Heart left ventricle (tissue), 16 donors: Measurements from ENCODE around the gene MRTFA. TPM values are rescaled to one million over a fixed set of nuclear protein-coding genes. Genes with fewer than 3 reads are reported as not detected.
A peak's percentile ranks its signal among the peaks of the same experiment; 100 is the strongest.

Experiments
- ATAC-seq, 4 donors: fragments of 200-7000 bp; cut with Tn5 transposase; one replicate each; pipeline ENCODE4 v1.9.1; 2020 to 2022; ENCODE audit warnings: moderate library complexity in 4 of 4, mild to moderate bottlenecking in 3 of 4, moderate number of reproducible peaks in 1 of 4
- DNase-seq, 5 donors: peaks; one replicate each; pipeline ENCODE4 v3.0.0-alpha.2; 2020
- H3K27ac ChIP-seq, 12 donors: fragments of 200-600 bp; sonication (generic) in 4 of 12; one replicate each; pipeline versions ENCODE4 v1.5.0 to v1.8.0; 2016 to 2022; ENCODE audit warnings: mild to moderate bottlenecking in 2 of 12
- H3K27me3 ChIP-seq, 9 donors: fragments of 200-600 bp; sonication (generic) in 2 of 9; one replicate each; pipeline versions ENCODE4 v1.5.1 to v1.8.0; 2016 to 2022; ENCODE audit warnings: mild to moderate bottlenecking in 3 of 9
- H3K36me3 ChIP-seq, 9 donors: fragments of 200-600 bp; sonication (generic) in 2 of 9; one replicate each; pipeline versions ENCODE4 v1.5.0 to v1.8.0; 2018 to 2022; ENCODE audit warnings: mild to moderate bottlenecking in 2 of 9
- H3K4me1 ChIP-seq, 12 donors: fragments of 200-600 bp; sonication (generic) in 4 of 12; one replicate each; pipeline versions ENCODE4 v1.5.0 to v1.8.0; 2016 to 2022; ENCODE audit warnings: mild to moderate bottlenecking in 3 of 12
- H3K4me3 ChIP-seq, 12 donors: fragments of 200-600 bp; sonication (generic) in 4 of 12; one replicate each; pipeline versions ENCODE4 v1.5.0 to v1.8.0; 2017 to 2022; ENCODE audit warnings: mild to moderate bottlenecking in 9 of 12, moderate library complexity in 4 of 12
- H3K9me3 ChIP-seq, 12 donors: fragments of 200-600 bp; sonication (generic) in 4 of 12; one replicate each; pipeline versions ENCODE4 v1.5.0 to v1.8.0; 2016 to 2022; ENCODE audit warnings: mild to moderate bottlenecking in 1 of 12
- CTCF ChIP-seq, 12 donors: fragments of 200-600 bp; sonication (generic) in 4 of 12; IDR thresholded peaks; one replicate each; pipeline versions ENCODE4 v1.5.0 to v1.8.0; 2018 to 2022; ENCODE audit warnings: antibody characterized with exemption in 12 of 12, mild to moderate bottlenecking in 5 of 12
- POLR2A ChIP-seq, 2 donors: fragments of 450-650 bp; IDR thresholded peaks; one replicate each; pipeline ENCODE4 v1.6.1; 2017; ENCODE audit warnings: antibody characterized with exemption in 2 of 2, mild to moderate bottlenecking in 2 of 2, moderate library complexity in 2 of 2
- WGBS, 4 donors: extraction: QIAGEN DNeasy Blood & Tissue Kit in 2 of 4; methylation state at CpG; one replicate each; pipeline versions ENCODE4 v1.1.5 to v1.1.7; 2013 to 2018; 5-methylcytosine and 5-hydroxymethylcytosine counted together
- intact Hi-C, 10 donors: fragments of 100-400 bp; cut with DNase I; formaldehyde crosslinking; loops; one replicate each; pipeline versions ENCODE4 v1.11.1 to v1.14.2; 2022
- polyA plus RNA-seq, 2 donors: library from polyadenylated mRNA; stranded (reverse); fragments of 200-250 nt; gene quantifications; one replicate each; pipeline ENCODE4 v1.2.3, GENCODE V29; 2013
- total RNA-seq, 9 donors: library from RNA; depleted of rRNA in 2 of 9; stranded (reverse); fragments of >200 nt in 2 of 9; fragmentation: NEBNext Ultra II Directional in 3 of 9; extraction: Animal tissue kit (Norgen Biotek cat#: 25700) in 3 of 9; gene quantifications; one replicate each; pipeline versions ENCODE4 v1.1.0 to v1.2.4, GENCODE V29; 2016 to 2023
- donor health status: ischemic (EF 13 %, LVEDD 7.1; RV severe dilation, severe dysfunction).
- donor health status: healthy with polysubstance abuse.
- donor health status: DM: no; HTN: yes; CAD: no.
- donor health status: DM: no; HTN: no; CAD: no.
- donor health status: ischemic (EF 25% LVEDD 6.9; RV normal size, moderate dysfunction).
- donor health status: ischemic (EF 25% LVEDD 5.7; RV mildly dilated, moderate dysfunction).
- donor health status: healthy.
- donor health status: DM: yes; HTN: yes; CAD: no.
- donor health status: ischemic (EF 35%, LVEDD 5.7; RV mildly dilated, moderate dysfunction).
- donor health status: nonischemic (EF 11% LVEDD 7.7; RV severe dilation, severe dysfunction).
- donor health status: DM: yes; HTN: yes; CAD: no.
- donor health status: PGD.
- donor health status: ischemic (EF 29% LVEDD 5.4; RV normal size, mild dysfunction).
- donor health status: nonischemic (EF 23%, LVEDD 6.1; RV moderate dilation, normal function).

MRTFA gene
- total and polyA plus RNA-seq, 11 donors, result 14.0 to 52.6 (median 26.9) TPM

DNA sequence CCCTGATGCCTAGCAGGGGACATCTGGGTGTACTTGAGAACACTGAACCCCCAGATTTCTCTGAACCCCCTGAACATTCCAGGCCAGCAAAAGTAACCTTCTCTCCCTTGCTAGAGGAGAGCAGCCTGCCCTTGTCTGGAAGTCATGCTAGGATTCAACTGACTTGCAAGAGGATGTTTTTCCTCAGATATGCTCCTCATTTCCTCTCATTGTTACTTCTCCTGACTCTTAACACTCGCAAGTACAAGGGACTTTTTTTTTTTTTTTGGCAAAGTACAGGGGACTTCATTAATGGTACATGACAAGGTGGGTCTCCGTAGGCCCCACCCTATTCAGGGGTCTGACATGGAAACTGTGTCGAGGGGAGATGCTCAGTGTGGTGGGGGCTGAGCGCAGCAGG, 36.5 kb upstream of the MRTFA start:
- H3K4me3 ChIP-seq, result no peak overlapping the region
- DNase-seq (no peak), ATAC-seq (peak in 1 of 4 donors; percentile 55)
- no peaks in the 10 kb centered on the region for H3K36me3 ChIP-seq
- intact Hi-C loops, result no loop called here
- TF ChIP-seq CTCF (IDR thresholded peaks at IDR 0.05) (no peak), POLR2A (IDR thresholded peaks at IDR 0.05) (no peak)
- WGBS, 4 donors, result 67 to 75% (median 70%) methylated on average over 4 of the region's 4 CpGs
- H3K4me1 ChIP-seq, result peaks cover 0 to 15% (median 0%) of the 10 kb centered on the region in 12 donors
- peak overlapping the region in 7 of 12 donors; percentile 9 to 71 (median 51) for H3K27ac ChIP-seq
- H3K9me3 ChIP-seq, result peaks cover 0 to 8% (median 0%) of the 10 kb centered on the region in 12 donors
- no peaks in the 10 kb centered on the region for H3K27me3 ChIP-seq

GRCh38 chr22:40671796-40672360, 35.4 kb upstream of the MRTFA start:
- peaks cover 0 to 20% (median 6%) of the 10 kb centered on the region in 12 donors for H3K4me1 ChIP-seq
- no peak overlapping the region for H3K27ac ChIP-seq
- H3K36me3 ChIP-seq, result no peaks in the 10 kb centered on the region
- H3K27me3 ChIP-seq, result no peaks in the 10 kb centered on the region
- DNase-seq, result no peak
- intact Hi-C loops, result no loop called here
- ATAC-seq, result no peak
- peaks cover 0 to 8% (median 0%) of the 10 kb centered on the region in 12 donors for H3K9me3 ChIP-seq
- H3K4me3 ChIP-seq, result no peak overlapping the region
- WGBS, 4 donors, result 96 to 98% (median 97%) methylated on average over 7 of the region's 7 CpGs
- no peak for TF ChIP-seq POLR2A (IDR thresholded peaks at IDR 0.05)
- TF ChIP-seq CTCF (IDR thresholded peaks at IDR 0.05), result no peak

DNA sequence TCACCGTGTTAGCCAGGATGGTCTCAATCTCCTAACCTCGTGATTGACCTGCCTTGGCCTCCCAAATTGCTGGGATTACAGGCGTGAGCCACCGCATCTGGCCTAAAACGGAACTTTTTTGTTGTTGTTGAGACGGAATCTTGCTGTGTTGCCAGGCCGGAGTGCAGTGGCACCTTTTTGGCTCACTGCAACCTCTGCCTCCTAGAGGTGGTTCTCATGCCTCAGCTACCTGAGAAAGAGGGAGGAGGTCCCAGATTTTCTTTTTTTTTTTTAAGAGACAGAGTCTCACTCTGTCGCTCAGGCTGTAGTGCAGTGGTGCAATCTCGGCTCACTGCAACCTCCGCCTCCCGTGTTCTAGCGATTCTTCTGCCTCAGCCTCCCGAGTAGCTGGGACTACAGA, 34.9 kb upstream of the MRTFA start:
- DNase-seq (no peak), ATAC-seq (no peak)
- intact Hi-C loops, result no loop called here
- Histone ChIP-seq H3K4me3 (no peak overlapping the region), H3K9me3 (peaks cover 0 to 8% (median 0%) of the 10 kb centered on the region in 12 donors), H3K36me3 (no peaks in the 10 kb centered on the region), H3K4me1 (peaks cover 0 to 25% (median 10%) of the 10 kb centered on the region in 12 donors), H3K27me3 (no peaks in the 10 kb centered on the region), H3K27ac (no peak overlapping the region)
- WGBS, 4 donors, result 96 to 98% (median 97%) methylated on average over 13 of the region's 13 CpGs
- TF ChIP-seq POLR2A (IDR thresholded peaks at IDR 0.05) (no peak), CTCF (IDR thresholded peaks at IDR 0.05) (no peak)

DNA sequence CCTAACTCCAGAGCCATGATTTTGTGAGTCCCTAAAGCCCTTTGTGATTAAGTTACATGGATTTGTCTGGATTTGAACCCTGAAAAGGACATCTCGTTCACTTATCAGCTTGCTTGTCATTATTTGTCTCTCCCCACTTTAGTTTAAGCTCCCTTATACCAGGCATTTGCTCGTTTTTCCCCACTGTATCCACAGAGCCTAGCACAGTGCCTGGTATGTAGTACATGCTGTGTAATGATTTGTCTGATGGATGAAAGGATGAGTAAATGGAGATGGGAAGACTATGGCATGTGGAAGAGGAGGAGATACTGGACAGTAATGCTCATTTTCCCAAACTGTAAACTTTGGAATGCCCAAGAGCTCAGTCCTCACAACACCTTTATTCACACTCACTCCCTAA, 33.5 kb upstream of the MRTFA start:
- no peak for TF ChIP-seq POLR2A (IDR thresholded peaks at IDR 0.05)
- TF ChIP-seq CTCF (IDR thresholded peaks at IDR 0.05), result no peak
- intact Hi-C loops, result no loop called here
- DNase-seq (no peak), ATAC-seq (no peak)
- H3K27ac ChIP-seq, result peak overlapping the region in 1 of 12 donors; percentile 1
- H3K36me3 ChIP-seq, result no peaks in the 10 kb centered on the region
- 68 to 87% (median 78%) methylated on average over 2 of the region's 2 CpGs for WGBS, 4 donors
- no peaks in the 10 kb centered on the region for H3K27me3 ChIP-seq
- peaks cover 0 to 8% (median 0%) of the 10 kb centered on the region in 12 donors for H3K9me3 ChIP-seq
- H3K4me1 ChIP-seq, result peaks cover 0 to 38% (median 23%) of the 10 kb centered on the region in 12 donors
- no peak overlapping the region for H3K4me3 ChIP-seq
